ENCODE measurements around the gene PHIP. TPM values are rescaled to one million over a fixed set of nuclear protein-coding genes. Genes with fewer than 3 reads are reported as not detected.
"Not testable (repeated sequence)": the region's sequence is repeated elsewhere in the genome, so short reads cannot be mapped to it uniquely, and the experiment has no call there.

The PHIP gene
- total and polyA plus RNA-seq, 9 donors, result 11.2 to 38.5 (median 27.3) TPM

DNA sequence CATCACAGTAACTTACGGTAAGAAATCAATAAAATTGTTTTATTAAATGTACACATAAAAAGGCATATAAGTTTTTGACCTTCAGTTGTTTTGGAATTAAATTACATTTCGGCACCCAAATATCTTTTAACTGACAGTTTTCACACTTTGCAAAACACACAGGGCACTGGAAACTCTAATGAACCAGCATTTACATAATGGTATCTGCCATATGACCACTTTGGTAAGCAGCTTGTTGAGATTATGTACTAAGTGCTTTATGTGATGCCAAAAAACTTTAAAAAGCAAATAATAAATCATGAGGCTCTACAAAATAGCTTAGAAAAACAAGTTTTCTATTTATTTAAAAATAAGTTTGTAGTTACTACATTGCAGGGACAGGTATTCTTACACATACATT lies 142.5 kb downstream of the PHIP start:
- intact Hi-C loops (cut with DNase I), result no loop called here
- no peak for DNase-seq
- Histone ChIP-seq H3K27ac (no peak overlapping the region), H3K9me3 (no peaks in the 10 kb centered on the region), H3K36me3 (no peaks in the 10 kb centered on the region), H3K27me3 (no peaks in the 10 kb centered on the region), H3K4me3 (no peak overlapping the region), H3K4me1 (ENCODE audit: insufficient read depth) (no peaks in the 10 kb centered on the region)
- TF ChIP-seq POLR2A (IDR thresholded peaks at IDR 0.05), result no peak
- WGBS, 3 donors, result 94 to 97% (median 96%) methylated on average over 2 of the region's 2 CpGs

DNA sequence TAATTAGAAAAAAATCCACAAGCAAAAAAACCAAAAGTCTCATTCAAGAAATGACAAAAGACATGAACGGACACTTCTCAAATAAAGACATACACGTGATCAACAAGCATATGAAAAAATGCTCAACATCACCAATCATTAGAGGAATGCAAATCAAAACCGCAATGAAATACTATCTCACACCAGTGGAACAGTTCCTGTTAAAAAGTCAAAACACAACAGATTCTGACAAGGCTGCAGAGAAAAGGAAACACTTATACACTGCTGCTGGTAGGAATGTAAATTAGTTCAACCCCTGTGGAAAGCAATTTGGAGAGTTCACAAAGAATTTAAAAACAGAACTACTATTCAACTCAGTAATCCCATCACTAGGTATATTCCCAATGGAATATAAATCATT lies 152.7 kb downstream of the PHIP start:
- WGBS, 3 donors, result 91 to 94% (median 92%) methylated on average over 3 of the region's 3 CpGs
- TF ChIP-seq, protein P1, sequence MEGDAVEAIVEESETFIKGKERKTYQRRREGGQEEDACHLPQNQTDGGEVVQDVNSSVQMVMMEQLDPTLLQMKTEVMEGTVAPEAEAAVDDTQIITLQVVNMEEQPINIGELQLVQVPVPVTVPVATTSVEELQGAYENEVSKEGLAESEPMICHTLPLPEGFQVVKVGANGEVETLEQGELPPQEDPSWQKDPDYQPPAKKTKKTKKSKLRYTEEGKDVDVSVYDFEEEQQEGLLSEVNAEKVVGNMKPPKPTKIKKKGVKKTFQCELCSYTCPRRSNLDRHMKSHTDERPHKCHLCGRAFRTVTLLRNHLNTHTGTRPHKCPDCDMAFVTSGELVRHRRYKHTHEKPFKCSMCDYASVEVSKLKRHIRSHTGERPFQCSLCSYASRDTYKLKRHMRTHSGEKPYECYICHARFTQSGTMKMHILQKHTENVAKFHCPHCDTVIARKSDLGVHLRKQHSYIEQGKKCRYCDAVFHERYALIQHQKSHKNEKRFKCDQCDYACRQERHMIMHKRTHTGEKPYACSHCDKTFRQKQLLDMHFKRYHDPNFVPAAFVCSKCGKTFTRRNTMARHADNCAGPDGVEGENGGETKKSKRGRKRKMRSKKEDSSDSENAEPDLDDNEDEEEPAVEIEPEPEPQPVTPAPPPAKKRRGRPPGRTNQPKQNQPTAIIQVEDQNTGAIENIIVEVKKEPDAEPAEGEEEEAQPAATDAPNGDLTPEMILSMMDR (IDR thresholded peaks at IDR 0.05), result no peak
- TF ChIP-seq EP300 (IDR thresholded peaks at IDR 0.05) (no peak), POLR2A (IDR thresholded peaks at IDR 0.05) (no peak)
- Histone ChIP-seq H3K4me1 (ENCODE audit: insufficient read depth) (no peaks in the 10 kb centered on the region), H3K27ac (no peak overlapping the region), H3K27me3 (no peaks in the 10 kb centered on the region), H3K4me3 (no peak overlapping the region), H3K9me3 (no peaks in the 10 kb centered on the region), H3K36me3 (no peaks in the 10 kb centered on the region)
- DNase-seq, result no peak
- intact Hi-C loops (cut with DNase I), result no loop called here

DNA sequence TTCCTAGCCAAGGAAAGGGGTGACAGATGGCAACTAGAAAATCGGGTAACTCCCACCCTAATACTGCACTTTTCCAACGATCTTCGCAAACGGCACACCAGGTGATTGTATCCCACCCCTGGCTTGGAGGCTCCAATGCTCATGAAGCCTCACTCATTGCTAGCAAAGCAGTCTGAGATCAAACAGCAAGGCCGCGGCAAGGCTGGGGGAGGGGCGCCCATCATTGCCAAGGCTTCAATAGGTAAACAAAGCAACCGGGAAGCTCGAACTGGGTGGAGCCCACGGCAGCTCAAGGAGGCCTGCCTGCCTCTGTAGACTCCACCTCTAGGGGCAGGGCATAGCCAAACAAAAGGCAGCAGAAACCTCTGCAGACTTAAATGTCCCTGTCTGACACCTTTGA lies 156.9 kb downstream of the PHIP start:
- H3K9me3 ChIP-seq; intact Hi-C loops (cut with DNase I); H3K27me3 ChIP-seq; H3K4me3 ChIP-seq; H3K27ac ChIP-seq; H3K36me3 ChIP-seq; DNase-seq; H3K4me1 ChIP-seq (ENCODE audit: insufficient read depth): not testable (repeated sequence)
- WGBS, 3 donors, result 93 to 98% (median 94%) methylated on average over 10 of the region's 10 CpGs

DNA sequence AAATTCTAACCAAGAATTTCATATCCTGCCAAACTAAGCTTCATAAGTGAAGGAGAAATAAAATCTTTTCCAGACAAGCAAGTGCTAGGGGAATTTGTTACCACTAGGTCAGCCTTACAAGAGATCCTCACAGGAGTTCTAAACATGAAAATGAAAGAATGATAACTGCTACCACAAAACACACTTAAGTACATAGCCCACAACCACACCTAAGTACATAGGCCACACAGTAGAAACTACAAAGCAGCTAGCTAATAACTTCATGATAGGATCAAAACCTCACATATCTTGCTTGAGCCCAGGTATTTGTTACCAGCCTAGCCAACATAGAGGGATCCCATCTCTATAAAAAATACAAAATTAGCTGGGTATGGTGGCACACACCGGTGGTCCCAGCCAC lies 160.3 kb downstream of the PHIP start:
- H3K27ac ChIP-seq, result no peak overlapping the region
- no peak overlapping the region for H3K4me3 ChIP-seq
- TF ChIP-seq POLR2A (IDR thresholded peaks at IDR 0.05), result no peak
- TF ChIP-seq, protein P1 (IDR thresholded peaks at IDR 0.05), result no peak
- TF ChIP-seq EP300 (IDR thresholded peaks at IDR 0.05), result no peak
- WGBS, 3 donors, result 100% methylated on average over 1 of the region's 1 CpG
- DNase-seq, result no peak
- no peaks in the 10 kb centered on the region for H3K4me1 ChIP-seq (ENCODE audit: insufficient read depth)
- H3K36me3 ChIP-seq, result no peaks in the 10 kb centered on the region
- no peaks in the 10 kb centered on the region for H3K27me3 ChIP-seq
- H3K9me3 ChIP-seq, result no peaks in the 10 kb centered on the region
- intact Hi-C loops (cut with DNase I), result no loop called here

DNA sequence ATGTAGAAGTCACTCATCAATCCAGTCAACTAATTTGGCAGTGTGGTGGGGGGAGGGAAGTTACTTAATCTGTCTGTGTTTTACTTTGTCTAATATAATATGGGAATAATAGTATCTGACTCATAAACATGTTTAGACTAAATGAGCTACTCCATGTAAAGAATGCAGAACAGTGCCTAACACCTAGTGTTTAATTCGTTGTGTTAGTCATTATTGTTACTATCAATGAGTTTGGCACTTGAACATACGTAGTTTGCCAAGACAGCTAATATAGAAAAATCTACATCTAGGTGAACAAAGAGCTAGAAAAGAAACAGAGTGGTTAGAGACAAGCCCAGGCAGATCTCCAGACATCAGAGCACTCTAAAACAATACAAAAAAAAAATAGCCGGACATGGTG lies 161.6 kb downstream of the PHIP start:
- H3K36me3 ChIP-seq, result no peaks in the 10 kb centered on the region
- no peak for DNase-seq
- no peak overlapping the region for H3K27ac ChIP-seq
- no peaks in the 10 kb centered on the region for H3K27me3 ChIP-seq
- H3K4me3 ChIP-seq, result no peak overlapping the region
- no peaks in the 10 kb centered on the region for H3K4me1 ChIP-seq (ENCODE audit: insufficient read depth)
- TF ChIP-seq EP300 (IDR thresholded peaks at IDR 0.05), result no peak
- TF ChIP-seq POLR2A (IDR thresholded peaks at IDR 0.05), result no peak
- TF ChIP-seq, protein P1 (IDR thresholded peaks at IDR 0.05), result no peak
- no peaks in the 10 kb centered on the region for H3K9me3 ChIP-seq
- 95 to 98% (median 96%) methylated on average over 3 of the region's 3 CpGs for WGBS, 3 donors
- intact Hi-C loops (cut with DNase I), result no loop called here
